Measurements from ENCODE around the gene DOCK4.

GRCh38 chr7:111762211-111762610 is 444.0 kb downstream of the DOCK4 start:
- TF ChIP-seq POLR2A (IDR thresholded peaks at IDR 0.05) (no peak), CTCF (IDR thresholded peaks at IDR 0.05) (no peak)
